Left renal cortex interstitium (tissue), 4 donors: ENCODE results near the gene SLC5A10. TPM values are rescaled to one million over a fixed set of nuclear protein-coding genes. Genes with fewer than 3 reads are reported as not detected.

Experiments used
- DNase-seq, 4 donors: peaks; one replicate each; pipeline ENCODE4 v3.0.0-alpha.2; 2013; ENCODE audit warnings: low read depth in 4 of 4, low spot score in 2 of 4, missing footprints in 1 of 4
- polyA plus RNA-seq, 4 donors: library from polyadenylated mRNA; unstranded; fragments of 120-200 nt; gene quantifications; one replicate each; pipeline ENCODE4 v1.2.1, GENCODE V29; 2013; ENCODE audit not compliant: insufficient read length in 4 of 4

The SLC5A10 gene
- polyA plus RNA-seq, 4 donors, result 0.22 to 0.77 (median 0.45) TPM

DNA sequence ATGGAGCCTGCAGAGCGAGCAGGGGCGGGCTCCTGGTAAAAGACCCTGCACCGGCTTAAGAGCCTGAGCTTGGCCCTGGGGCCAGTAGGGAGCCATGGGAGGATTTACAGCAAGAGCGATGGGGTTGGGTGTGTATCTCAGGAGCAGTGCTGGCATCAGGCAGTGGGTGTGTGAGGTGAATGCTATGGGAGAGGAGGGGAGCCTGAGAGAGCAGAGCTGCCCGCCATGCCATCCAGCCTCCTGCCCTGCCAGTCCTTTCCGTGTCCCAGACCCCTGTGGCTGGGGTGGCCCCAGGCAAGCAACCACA lies 29.3 kb downstream of the SLC5A10 start:
- DNase-seq, result no peak

- no peak for DNase-seq
Measured at GRCh38 chr17:18981642-18982424, 29.9 kb downstream of the SLC5A10 start.

DNA sequence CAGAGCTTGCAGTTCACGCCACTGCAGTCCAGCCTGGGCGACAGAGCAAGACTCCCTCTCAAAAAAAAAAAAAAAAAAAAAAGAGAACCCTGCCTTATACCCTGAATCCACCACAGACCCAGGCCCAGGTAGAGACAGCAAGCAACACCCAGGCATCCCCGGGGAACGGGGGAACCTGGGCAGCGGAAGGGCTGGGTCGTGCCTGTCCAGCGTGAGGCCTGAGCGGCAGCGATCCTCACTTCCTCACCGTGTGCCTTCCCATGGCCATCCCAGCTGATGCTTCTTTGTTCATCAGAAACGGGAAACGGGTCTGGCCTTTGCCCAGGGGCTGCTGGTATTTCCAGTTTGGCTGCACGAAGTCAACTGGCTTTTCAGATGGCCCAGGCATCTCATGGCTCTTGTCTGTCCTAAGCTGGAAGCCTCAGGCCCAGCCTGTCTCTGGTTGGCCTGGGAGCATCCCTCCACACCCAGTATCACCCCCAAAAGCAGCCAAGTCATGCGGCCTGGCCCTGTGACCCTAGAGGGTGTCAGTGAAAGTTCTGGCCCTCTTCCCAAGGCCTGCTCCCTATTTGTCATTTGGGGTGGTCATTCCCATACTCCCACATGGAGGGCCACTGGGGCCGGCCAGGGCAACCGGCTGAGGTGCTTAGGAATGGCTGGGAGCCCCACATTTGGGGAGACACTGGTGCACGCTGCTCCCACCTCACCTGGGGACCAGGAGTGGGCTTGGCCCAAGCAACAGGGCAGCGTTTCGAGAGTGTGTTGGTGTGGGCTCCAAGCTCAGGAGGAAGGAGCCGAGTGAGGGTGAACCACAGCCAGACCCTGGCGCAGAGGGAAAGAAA lies 32.5 kb downstream of the SLC5A10 start:
- DNase-seq, result no peak

- no peak for DNase-seq
Measured at GRCh38 chr17:18985475-18985874, 33.5 kb downstream of the SLC5A10 start.

DNA sequence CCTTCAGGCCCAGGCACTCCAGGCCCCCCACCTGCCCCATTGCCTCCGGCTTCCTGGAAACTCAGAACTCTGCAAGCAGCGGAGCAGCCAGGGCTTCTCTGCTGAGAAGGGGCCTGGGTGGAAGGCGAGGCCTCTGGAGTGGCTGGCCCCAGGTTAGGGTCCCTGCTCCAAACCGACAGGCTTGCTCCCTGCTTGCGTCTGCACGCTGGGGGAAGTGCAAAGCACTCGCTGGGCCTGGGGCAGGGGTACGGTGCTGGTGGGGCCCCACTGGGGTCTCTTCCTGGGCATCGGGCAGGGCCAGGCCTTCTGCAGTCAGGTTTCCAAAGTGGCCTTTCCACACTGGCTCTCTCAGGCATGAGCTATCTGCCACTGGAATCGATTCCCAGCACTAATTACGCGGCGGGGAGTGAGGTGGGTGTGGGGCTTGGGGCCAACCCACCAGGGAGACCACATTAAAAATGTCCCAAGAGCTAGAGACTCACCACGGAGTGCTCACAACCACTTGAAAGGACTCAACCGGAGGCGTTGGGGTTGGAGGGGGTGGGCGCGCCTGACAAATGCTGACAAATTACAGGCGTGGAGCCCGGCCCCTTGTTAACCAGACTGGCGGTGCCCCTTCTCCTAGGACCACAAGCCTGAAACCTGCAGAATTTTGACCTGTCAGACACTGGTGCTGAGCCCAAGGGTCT lies 34.7 kb downstream of the SLC5A10 start:
- no peak for DNase-seq

DNA sequence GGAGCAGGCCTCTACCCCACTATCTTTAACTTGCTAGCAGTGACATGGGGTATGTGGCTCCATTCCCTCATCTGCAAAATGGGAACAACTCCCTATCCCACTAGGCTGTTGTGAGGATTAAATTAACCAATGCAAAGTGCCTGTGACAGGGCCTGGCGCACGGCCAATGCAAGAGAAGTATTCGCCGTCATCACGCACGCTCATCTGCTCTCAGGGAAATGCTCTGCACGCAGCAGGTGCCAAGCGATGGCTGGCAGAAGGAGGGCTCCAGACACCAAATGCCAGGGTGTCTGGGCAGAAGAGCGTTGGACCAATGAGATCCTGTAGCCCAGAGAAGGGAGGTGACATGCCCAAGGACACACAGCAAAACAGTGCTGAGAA lies 35.3 kb downstream of the SLC5A10 start:
- no peak for DNase-seq

GRCh38 chr17:18987862-18988545 lies 36.0 kb downstream of the SLC5A10 start:
- no peak for DNase-seq

DNA sequence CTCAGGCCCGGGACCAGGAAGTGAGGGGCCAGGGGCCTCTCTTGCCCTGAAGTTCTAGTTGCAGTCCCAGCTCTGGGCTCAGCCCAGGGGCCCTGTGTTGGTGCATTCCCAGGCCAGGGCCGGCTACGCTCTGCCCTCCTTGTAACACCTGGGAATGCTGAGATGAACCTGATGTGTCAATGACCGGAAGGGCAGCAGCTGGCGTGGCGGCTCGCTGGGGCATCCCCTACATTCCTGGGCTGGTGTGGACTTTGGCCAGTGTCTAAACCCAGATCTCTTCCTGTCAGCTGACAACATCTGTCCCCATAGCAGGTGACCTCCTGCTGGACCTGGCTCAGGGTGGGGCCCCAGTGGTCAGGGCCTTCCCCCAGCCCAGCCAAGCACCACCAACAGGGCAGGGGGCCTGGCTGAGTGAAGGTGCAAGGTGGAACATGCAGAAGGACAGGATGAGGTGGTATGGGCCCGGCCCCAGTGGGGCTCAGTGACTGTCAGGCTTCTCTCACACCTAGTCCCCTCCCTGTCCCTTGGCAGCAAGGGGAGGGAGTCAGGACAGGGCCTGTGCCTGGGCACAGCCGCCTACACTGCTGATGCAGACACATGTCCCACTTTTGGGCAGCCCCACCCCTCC lies 36.7 kb downstream of the SLC5A10 start:
- DNase-seq, result no peak

DNA sequence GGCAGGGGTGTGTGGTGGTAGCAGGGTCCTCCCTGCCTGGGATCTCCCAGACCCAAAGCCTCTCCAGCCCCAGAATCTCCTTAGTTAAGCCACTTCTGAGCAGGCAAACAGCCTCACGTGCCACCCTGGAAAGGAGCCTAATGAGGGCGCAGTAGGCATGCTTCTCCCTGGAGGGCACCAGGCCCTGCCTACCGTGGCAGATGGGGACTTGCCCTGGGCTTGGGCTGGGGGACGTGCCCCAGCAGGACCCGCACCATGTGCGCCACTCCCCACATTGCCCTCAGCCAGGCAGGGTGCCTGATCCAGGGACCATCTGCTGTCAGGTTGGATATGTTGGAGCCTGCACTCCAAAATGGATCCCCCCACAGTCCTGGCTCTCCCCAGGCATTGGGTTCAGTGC lies 38.4 kb downstream of the SLC5A10 start:
- DNase-seq, result no peak

GRCh38 chr17:18991531-18992315 lies 39.8 kb downstream of the SLC5A10 start:
- no peak for DNase-seq

- DNase-seq, result no peak
Measured at GRCh38 chr17:18992454-18993130, 40.6 kb downstream of the SLC5A10 start.

DNA sequence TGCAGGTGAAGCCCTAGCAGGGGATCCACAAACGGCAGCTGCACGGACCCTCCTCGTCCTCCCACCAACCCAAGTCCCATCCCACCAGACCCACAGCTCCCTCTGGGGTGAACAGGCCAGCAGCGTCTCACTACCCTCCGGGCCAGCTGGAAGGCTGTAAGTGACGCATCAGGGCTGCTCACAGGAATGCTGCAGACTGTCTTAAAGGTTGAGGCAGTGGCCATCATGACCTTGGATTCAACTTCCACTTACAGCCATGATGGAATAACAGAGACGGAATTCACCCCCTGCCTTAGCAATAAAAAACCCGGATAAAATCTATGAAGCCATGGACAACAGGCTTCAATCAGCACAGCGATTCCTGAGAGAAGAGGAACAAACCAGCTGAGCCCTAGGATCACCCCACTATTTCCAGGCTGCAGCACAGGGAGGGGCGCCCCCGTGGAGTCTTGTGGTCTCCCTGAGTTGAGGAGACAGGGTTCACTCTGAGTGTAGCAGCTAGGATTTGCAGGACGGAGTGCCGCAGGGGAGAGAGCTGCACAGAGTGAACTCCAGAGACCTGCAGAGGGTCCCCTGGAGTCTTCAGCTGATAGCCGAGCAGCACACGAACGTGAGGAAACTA lies 42.1 kb downstream of the SLC5A10 start:
- DNase-seq, result peak in 1 of 4 donors; percentile 23

- DNase-seq, result peak in 1 of 4 donors; percentile 21
Measured at GRCh38 chr17:18994631-18995030, 42.7 kb downstream of the SLC5A10 start.

- DNase-seq, result no peak
Measured at GRCh38 chr17:18995220-18995619, 43.3 kb downstream of the SLC5A10 start.

DNA sequence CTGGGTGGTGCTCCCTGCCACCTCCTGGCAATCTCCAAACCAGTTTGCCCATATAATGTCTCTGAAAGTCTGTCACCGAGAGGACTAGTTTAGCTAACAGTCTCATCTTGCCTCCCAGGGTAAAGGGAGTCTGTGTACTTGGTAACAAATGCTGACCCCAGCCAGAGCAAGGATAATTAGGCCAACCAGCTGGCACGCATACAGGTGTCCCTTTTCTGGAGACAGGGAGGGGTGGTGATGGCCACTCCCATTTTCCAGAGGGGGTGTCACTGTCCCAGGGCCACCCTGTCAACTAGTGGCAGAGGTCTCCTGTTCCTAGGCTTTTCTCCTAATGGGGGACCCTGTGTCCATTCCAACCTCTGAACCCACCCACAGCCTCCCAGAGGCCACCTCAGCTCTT lies 44.5 kb downstream of the SLC5A10 start:
- DNase-seq, result no peak

DNA sequence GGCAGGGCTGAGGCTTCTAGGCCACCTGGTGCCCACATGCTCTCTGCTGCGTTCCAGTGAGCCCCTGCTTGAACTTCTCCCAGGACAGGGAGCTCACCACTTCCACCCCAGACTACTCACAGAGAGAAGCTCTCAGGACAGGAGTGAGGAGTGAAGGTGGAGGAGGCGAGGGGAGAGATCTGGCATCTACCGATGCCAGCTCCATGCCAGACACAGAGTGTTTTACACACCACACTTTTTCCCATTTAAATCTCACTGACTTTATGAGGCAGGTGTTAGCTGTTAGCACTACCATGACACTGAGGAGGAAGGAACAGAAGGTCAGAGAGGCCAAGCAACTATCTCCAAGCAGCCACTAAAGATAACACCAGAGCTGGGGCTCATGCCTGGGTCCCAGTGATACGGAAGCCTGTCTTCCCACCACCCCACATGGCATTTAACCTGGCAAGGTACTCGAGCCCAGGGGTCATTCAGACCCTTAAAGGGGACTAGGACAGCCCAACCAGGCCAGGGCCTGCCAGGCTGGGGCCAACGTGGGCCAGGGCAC lies 45.8 kb downstream of the SLC5A10 start:
- no peak for DNase-seq

GRCh38 chr17:18999394-18999793 lies 47.4 kb downstream of the SLC5A10 start:
- DNase-seq, result no peak

GRCh38 chr17:18999911-19000310 lies 47.9 kb downstream of the SLC5A10 start:
- DNase-seq, result no peak
